IPS DF 19.7 (cell line): ENCODE results near the gene OPRD1.
"Not testable (repeated sequence)": the region's sequence is repeated elsewhere in the genome, so short reads cannot be mapped to it uniquely, and the experiment has no call there.

ENCODE experiments used
- DNase-seq: peaks from one replicate; pipeline ENCODE4 v3.0.0-alpha.2; 2013; ENCODE audit warnings: low read depth, low spot score

OPRD1 gene

GRCh38 chr1:28801461-28801860 is 10.5 kb upstream of the OPRD1 start:
- DNase-seq: no peak

- no peak for DNase-seq
Measured at GRCh38 chr1:28803051-28803450, 8.9 kb upstream of the OPRD1 start.

DNA sequence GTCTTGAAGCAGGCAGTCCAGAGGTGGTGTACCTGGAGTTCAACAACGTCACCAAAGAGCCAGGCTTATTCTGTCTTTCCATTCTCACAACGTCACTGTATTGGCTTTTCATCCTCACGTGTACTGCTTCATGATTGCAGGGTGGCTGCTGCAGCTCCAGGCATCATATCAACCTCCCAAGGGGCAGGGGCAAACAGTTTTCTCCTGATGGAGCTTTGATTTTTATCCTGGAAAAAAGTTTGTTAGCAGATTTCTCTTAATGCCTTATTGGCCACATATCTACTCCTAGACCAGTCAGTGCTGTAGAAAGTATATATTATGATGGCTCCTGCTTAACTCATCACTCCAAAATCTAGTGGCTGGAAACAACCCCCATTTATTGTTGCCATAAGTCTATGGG is 8.3 kb upstream of the OPRD1 start:
- DNase-seq: no peak

DNA sequence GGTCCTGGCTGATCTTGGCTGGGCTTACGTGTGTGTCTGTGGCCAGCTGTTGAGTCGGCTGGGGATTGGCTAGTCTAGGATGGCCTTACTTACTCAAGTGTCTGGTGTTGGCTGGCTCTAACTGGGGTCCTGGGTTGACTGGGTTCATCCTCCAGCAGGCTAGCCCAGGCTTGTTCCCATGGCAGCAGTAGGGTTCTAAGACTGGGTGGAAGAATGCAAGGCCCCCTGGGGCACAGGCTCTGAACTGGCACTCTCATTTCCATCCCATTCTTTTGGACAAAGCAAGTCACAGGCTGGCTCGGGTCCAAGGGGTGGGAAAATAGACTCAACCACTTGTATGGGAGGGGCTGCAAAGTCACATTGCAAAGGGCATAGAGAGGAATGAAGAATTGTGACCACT is 7.9 kb upstream of the OPRD1 start:
- no peak for DNase-seq

DNA sequence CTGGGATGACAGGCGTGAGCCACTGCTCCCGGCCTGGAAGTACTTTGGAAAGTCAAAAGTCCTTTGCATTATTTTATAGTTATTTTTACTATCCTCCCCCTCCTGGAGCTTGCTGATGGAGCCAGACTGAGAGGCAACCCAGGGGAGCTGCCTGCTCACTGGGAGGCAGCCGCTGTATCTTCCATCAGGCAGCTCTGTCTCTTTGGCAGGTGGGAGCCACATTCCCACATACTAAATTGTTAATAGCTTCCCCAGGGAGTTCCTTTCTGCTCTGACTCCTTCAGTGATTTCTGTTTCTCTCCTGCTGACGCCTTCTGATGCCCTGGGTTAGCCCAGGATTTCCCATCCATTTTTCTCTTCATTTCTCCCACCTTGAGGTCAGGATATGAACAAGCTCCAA is 4.9 kb upstream of the OPRD1 start:
- DNase-seq: no peak

DNA sequence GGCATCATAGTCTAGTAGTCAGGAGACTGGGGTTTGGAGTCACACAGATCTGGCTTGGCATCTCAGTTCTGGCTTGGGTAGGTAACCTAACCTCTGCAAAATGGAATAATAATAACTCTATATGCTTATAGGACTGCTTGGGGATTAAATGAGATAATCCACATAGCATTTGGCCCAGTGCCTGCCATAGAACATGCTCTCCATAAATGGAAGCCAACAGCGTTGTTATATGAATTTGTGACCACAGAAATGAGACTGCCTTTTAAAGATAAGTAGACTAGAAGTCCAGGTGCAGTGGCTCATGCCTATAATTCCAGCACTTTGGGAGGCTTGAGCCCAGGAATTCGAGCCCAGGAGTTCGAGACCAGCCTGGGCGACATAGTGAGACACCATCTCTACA is 4.0 kb upstream of the OPRD1 start:
- no peak for DNase-seq

DNA sequence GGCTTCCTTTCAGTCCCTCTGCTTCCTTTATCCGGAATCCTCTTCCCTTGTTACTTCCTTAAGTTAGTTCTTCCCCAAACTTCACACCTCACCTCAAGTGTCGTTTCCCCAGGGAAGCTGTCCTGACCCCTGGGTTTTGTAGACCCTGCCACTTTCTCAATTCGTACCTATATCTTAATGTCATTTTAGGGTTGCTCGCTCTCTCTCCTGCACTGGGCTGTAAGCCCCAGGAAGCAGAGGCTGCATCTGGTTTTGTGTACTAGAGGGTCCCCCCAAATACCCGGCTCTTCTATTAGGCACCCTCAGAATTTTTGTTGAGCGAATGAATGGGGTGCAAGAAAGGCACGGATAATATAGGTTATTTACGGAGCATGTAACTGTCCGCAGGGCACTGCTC is 603 bp upstream of the OPRD1 start:
- DNase-seq: no peak

DNA sequence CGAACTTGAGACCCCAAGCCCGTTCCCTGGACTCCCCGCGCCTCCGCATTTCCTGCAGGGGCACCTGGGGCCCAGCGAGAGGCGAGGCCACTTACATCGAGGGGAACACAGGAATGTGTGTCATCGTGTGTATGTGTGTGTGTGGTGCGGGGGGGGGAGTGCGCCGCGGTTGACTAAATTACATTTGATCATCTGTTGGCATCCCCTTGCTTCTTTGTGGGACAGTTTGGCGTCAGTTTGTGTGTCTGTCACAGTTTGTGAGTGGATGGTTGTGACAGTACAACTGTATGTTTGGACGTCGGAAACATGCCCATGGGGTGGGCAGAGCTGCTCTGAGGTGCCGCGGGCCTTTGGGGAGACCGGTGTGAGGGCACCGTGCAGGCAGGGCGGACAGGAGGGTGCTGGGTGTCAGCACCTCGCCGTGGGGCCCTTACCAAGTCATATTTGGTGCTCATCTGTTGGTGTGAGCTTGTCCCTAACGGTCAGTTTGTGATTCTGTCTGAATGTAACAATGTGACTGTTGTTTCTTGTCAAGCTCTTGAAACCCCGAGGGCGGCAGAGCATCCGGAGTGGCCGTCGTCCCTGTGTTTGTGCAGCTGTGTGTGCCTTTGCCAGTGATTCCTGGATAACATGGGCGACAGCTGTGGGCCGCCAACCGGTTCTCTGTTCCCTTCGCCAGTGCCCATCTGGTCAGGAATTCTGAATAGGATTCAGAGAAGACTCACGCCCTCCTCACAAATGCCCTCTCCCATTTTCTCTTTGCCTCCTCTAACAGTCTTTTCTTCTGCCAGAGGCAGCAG is 899 bp downstream of the OPRD1 start:
- no peak for DNase-seq

DNA sequence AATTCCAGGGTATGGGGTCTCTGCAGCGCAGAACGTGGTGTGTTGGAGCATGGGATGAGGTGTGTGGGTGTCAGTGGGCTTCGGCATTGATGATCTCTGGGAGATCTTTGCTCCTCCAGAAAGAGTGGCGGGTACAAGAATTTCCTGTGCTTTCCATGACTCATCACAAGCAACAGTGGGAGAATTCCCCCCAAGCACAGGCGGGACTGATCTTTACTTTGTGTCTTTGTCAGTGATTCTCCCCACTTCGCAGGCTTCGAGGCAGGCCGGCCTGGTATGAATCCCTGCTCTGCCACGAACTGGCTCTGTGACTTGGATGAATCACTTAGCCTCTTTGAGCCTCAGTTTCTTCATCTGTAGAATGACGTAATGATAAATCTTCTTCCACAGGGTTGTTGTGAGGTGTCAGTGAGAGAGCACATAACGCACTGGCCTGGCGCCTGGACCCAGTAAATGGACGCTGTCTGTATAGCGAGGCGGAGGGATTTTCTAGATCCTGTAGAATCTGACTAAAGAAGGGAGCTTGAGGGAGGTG is 2.0 kb downstream of the OPRD1 start:
- no peak for DNase-seq

- no peak for DNase-seq
Measured at GRCh38 chr1:28815533-28816185, 3.7 kb downstream of the OPRD1 start.

DNA sequence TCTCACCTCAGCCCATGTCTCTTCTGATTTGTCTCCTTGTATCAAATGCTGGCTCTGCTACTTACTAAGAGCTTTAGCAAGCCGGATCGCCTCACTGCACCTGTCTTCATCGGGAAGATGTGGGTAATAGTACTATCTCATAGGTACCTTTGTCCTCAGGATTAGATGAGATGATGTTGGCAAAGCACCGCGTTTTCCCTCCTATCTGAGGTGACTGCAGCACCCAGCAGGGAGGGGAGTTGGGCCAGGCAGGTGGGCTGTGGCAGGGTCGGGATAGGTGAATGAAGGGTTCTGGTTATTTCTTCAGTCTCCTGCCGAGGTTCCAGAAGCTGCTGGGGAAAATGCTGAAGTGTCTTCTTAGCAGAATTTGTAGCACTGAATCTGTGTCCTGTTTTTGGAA is 5.2 kb downstream of the OPRD1 start:
- no peak for DNase-seq

DNA sequence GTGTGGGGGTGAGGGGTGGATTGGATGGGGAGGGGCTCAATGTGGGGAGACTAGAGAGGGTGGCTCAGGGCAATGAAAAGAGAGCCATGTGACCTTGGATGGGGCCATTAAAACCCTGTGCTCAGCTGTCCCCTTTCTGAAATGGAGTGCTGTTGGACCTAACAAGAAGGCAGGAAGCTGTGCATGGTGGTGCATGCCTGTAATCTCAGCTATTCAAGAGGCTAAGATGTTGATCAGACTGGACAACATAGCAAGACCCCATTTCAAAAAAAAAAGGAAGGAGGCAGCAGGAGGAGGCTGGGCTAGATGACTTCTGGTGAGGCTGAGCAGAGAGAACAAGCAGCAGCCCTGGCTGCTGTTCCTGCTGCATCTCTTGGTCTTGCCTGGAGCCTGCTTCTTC is 7.0 kb downstream of the OPRD1 start:
- no peak for DNase-seq

DNA sequence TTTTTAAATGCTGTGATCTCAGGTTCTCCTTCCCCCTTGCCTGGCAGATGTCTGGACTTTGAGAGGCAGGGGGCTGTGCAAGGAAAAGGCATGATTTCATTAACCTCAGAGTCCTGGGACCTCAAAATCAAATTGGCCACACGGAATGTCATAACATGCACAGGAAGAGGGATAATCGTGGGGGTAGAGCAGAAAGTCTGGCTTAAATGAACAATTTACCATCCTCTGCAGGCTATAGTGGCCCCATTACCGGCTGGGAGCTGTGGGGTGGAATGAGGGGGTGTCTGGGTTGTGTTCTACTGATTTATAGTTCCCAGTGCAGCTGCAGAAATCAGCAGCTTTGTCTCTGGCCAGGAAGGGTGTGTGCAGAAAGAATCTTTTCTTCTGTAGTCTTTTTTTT is 10.8 kb downstream of the OPRD1 start:
- no peak for DNase-seq

- DNase-seq: not testable (repeated sequence)
Measured at GRCh38 chr1:28824061-28824460, 12.1 kb downstream of the OPRD1 start.

DNA sequence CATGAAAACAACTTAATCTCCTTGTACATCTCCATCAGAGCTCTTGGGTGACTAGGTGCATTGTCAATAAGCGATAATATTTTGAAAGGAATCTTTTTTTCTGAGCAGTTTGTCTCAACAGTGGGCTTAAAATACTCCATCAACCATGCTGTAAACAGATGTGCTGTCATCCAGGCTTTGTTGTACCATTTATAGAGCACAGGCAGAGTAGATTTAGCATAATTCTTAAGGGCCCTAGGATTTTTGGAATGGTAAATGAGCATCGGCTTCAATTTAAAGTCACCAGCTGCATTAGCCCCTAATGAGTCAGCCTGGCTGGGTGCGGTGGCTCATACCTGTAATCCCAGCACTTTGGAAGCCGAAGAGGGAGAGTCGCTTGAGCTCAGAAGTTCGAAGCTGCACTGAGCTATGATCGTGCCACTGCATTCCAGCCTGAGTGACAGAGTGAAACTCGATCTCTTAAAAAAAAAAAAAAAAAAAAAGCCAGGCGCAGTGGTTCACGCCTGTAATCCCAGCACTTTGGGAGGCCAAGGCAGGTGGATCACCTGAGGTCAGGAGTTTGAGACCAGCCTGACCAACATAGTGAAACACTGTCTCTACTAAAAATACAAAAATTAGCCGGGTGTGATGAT is 16.4 kb downstream of the OPRD1 start:
- not testable (repeated sequence) for DNase-seq

DNA sequence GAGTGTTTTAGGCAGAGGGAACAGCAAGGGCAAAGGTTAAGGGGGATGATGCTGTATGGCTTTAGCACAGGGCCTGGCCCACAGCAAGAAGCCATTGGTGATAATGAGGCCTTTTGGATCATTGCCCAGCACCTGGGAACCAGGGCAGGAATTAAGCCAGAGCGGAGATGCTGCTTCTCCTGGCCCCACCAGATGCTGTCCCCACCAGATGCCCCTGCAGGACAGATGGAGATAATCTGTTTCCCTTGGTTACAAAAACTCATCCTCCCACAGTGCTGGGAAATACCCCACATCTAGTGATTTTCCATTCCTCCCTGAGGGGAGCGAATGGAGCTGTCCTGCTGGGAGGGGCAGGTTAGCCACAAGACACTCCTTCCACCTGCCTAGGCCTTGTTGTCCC is 18.8 kb downstream of the OPRD1 start:
- DNase-seq: no peak

- no peak for DNase-seq
Measured at GRCh38 chr1:28832966-28833365, 21.0 kb downstream of the OPRD1 start.

- no peak for DNase-seq
Measured at GRCh38 chr1:28833381-28833780, 21.4 kb downstream of the OPRD1 start.

DNA sequence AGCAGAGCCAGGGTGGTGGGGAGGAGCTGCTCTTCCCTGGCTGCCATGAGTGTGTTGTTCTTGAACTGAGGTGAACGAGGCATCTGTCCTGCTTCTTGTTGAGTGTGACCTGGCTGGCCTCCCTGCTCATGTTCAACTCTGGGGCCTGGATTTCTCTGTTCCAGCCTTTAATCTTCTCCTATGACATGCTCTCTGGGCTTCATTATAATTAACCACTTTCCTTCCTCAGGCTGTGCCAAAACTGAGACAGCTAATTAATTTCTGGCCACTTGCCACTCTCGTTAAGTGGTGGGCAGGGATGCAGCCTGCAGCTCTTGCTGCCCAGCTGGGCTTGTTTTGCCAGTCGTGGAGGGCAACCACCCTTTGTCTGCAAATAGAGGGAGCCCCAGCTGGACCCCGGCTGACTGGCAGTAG is 23.3 kb downstream of the OPRD1 start:
- no peak for DNase-seq

DNA sequence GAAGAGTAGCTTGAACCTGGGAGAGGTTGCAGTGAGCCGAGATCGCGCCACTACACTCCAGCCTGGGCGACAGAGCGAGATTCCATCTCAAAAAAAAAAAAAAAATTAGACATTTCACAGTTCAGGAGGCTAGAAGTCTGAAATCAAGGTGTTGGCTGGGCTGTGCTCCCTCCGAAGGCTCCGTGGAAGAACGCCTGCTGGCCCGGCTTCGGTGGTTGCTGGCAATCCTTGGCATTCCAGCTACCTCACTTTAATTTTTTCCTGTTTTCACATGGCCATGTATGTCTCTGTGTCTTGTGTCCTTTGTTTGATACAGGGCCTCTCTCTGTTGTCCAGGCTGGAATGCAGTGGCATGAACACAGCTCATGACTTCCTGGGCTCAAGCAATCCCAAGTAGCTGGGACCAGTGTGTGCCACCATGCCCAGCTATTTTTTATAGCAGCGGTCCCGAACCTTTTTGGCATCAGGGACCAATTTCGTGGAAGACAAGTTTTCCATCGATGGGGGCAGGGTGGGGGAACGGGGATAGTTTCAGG is 24.5 kb downstream of the OPRD1 start:
- no peak for DNase-seq

DNA sequence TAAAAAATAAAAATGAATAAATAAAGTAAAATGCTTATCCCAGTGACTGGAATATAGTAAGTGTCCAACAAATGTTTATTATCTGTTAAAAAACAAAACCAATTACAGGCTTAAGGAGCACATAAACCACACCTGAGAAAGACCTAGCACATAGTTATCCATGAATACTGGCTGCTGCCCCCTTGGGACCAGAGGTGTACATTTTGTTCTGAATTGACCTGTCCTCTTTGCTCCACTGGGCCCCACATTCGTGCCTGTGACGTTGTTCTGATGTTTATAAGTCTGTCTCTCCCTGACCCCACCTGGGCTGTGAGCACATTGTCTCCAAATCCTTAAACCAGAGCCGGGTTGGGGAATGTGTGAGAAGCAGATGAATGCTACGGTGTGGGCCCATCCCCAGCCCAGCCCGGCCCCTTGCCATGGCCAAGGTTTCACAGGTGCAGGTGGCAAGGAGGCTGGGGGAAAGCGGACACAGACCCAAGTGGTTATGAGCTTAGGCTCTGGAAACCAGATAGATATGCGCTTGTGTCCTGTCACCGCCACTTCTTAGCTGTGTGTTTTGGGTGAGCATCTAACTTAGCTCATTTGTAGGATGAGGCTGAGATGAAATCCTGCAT is 29.1 kb downstream of the OPRD1 start:
- DNase-seq: no peak
